GM12892 (cell line): Measurements from ENCODE around the gene SNCG.

ENCODE experiments used
- POLR2AphosphoS5 ChIP-seq: IDR thresholded peaks from 2 replicates; pipeline ENCODE4 v1.6.1; 2011; ENCODE audit warnings: low read depth, low read length, control low read depth
- TAF1 ChIP-seq: IDR thresholded peaks from 2 replicates; pipeline ENCODE4 v1.6.1; 2011; ENCODE audit warnings: low read depth, mild to moderate bottlenecking, control low read depth, low read length, borderline replicate concordance

- TF ChIP-seq TAF1 (0 out of 2 replicates have a peak, but pooled peaks have one; percentile 3), POLR2AphosphoS5 (no peak)
Measured at GRCh38 chr10:86971232-86971991, 13.0 kb downstream of the SNCG start.
